HG02588 (cell line): ENCODE data around the gene PPM1L.
"Not testable (repeated sequence)": the region's sequence is repeated elsewhere in the genome, so short reads cannot be mapped to it uniquely, and the experiment has no call there.

Experiments used
- ATAC-seq: cut with Tn5 transposase; IDR thresholded peaks from one replicate; pipeline ENCODE4 v1.9.1; 2021; ENCODE audit warnings: mild to moderate bottlenecking, moderate library complexity; ENCODE audit not compliant: unreplicated experiment

The PPM1L gene

GRCh38 chr3:160973067-160973809 lies 217.2 kb downstream of the PPM1L start:
- ATAC-seq: no peak

DNA sequence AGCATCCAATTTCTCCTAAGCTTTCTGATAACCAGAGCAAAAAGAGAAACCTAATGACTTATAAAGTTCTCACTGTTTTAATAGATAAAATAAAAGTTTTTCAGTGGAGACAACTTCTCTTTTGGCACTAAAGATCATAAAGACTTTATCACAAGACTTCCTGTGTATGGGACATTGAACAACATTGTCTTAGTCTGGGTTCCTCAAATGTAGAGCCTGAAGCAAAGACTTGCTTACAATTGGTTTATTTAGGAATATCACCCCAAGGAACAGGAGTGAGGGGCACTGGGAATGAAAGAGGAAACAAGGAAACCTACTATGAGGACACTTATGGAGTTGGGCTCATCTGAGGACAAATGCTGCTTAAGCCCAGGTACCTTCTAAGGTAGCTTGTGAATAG lies 221.7 kb downstream of the PPM1L start:
- no peak for ATAC-seq

DNA sequence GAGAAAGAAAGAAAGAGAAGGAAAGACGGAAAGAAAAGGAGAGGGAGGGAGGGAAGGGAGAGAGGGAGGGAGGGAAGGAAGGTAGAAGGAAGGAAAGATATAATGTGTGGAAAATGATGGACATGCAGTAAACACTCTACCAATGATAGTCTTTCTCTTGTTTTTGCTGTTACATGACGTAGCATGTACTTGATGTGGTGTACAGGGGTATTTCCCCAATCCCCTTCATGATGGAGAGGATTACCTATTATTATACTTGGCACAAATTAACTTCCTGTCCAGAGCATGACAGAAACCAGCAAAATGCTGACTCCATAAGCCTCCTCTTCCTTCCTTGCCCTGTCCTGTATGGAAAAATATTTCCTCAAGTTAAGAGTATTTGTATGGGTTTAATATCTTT lies 224.7 kb downstream of the PPM1L start:
- ATAC-seq: no peak

GRCh38 chr3:160981217-160981938 lies 225.3 kb downstream of the PPM1L start:
- peak; percentile 75 for ATAC-seq

GRCh38 chr3:160982491-160982890 lies 226.5 kb downstream of the PPM1L start:
- ATAC-seq: no peak

GRCh38 chr3:160983900-160984299 lies 227.9 kb downstream of the PPM1L start:
- ATAC-seq: not testable (repeated sequence)

- no peak for ATAC-seq
These were observed 230.0 kb downstream of the PPM1L start for GRCh38 chr3:160986069-160986468.

DNA sequence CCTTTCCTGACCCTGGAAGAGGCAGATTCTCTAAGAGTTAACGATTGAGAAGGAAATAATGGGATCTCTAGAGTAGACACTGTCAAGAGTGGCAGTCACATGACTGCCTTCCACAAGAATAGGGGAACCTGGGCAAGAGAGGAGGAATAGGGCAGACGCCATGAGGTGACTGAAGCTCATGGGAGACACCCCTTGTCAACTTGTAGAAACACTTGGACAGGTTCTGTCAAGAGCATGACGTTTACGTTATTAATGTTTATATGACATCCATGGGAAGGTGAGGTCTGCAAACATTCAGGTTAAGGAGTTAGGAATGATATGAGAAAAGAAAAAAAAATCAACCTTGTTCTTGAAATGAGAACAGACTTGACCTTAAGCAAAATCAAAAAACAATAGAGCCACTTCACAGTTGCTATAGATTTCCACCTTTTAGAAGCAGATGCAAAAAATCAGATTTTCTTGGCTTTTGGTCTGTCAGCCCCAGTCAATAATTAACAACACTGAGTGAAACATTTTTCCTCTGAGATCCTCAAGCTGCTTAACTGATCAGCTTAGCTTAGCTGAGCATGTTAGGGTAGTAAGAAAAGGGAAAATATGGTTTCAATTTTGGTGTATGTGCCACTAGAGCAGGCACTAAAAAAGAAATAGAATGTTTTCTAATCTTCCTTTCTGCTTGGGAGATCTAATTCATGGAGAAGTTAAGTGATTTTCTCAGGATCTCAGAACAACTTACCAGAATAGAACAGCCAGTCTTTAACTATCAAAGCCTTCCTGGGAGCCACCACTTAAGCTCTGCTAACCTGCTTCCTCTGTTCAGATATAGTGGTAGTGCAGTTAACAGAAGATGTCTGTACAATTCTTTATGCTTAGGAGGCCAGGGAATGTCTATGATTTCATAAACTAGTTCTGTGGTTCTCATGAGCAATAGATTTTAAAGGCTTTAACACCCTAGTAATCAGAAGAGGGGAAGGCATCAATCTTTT lies 232.2 kb downstream of the PPM1L start:
- ATAC-seq: no peak

GRCh38 chr3:160990446-160990845 lies 234.4 kb downstream of the PPM1L start:
- ATAC-seq: no peak

DNA sequence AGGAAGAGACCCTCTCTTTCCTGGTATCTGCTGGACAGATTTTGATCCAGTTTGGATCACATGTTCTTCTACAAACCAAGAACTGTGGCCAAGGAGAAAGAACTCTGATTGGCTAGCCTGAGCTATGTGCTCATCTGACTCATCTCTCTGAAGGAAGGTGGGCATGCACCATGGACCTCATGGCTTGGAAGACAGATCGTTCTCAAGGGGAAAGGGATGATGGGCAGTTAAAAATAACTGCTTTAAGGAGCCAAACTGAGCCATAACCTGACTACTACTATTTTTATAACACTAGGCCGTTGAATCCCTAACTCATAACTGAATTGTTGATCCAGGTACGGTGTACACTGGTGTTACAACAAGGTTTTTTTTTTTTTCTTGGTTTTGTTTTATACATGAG lies 236.7 kb downstream of the PPM1L start:
- ATAC-seq: no peak

DNA sequence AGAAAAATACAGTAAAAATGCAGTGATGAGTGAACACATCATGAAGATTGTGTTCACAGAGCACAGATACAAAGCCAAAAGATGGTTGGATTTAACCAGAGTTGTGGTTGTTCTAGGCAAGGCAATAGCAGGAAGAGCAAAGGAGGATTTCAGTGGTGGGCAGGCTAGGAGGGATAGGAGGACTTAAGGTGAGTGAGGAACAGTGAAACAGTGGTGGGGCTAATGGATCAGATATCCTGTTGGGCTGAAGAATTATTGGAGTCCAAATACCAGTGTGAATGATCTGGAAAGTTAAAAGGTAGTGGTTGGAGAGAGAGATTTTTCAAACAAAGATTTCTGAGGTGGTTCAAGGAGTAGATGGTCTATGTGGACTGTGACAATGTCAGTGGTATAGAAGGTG lies 240.8 kb downstream of the PPM1L start:
- no peak for ATAC-seq

- ATAC-seq: no peak
These were observed 242.6 kb downstream of the PPM1L start for GRCh38 chr3:160998581-160998980.

DNA sequence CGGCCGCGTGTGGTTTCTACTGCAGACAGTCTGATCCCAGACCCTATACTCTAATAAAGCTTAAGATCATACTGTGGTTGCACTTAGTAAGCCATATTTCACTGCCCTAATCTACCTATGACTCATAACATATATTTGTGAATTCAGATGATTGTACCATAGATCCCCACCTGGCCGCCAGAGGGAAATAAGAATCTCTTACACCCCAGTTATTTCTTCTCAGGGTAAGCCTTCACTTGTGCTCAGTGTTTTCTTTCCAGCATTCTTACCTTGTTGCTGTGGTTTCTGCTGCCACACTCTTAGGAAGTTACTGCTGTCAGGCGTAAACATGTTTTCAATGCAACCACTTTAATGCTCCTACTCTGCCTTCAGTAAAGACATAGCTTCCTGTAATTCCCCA lies 243.2 kb downstream of the PPM1L start:
- ATAC-seq: no peak

DNA sequence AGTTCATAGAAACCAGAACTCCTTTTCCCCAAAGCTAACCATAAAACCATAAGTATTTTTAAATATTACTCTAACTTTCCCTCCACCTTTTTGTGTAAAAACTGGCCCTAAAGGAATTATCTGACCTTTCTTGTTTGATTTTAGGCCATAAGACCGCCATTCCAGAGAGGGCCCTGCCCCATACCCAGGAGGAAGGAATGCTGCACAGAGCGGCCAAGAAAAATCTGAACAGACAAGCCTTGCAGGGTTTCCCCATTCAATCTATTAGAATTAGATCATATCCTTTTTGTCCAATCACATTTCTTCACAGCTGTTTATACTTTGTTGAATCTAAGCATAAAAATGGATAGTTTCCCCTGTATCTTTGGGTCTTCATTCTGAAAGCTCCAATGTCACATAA lies 252.1 kb downstream of the PPM1L start:
- no peak for ATAC-seq

- not testable (repeated sequence) for ATAC-seq
These were observed 254.1 kb downstream of the PPM1L start for GRCh38 chr3:161010151-161010550.

DNA sequence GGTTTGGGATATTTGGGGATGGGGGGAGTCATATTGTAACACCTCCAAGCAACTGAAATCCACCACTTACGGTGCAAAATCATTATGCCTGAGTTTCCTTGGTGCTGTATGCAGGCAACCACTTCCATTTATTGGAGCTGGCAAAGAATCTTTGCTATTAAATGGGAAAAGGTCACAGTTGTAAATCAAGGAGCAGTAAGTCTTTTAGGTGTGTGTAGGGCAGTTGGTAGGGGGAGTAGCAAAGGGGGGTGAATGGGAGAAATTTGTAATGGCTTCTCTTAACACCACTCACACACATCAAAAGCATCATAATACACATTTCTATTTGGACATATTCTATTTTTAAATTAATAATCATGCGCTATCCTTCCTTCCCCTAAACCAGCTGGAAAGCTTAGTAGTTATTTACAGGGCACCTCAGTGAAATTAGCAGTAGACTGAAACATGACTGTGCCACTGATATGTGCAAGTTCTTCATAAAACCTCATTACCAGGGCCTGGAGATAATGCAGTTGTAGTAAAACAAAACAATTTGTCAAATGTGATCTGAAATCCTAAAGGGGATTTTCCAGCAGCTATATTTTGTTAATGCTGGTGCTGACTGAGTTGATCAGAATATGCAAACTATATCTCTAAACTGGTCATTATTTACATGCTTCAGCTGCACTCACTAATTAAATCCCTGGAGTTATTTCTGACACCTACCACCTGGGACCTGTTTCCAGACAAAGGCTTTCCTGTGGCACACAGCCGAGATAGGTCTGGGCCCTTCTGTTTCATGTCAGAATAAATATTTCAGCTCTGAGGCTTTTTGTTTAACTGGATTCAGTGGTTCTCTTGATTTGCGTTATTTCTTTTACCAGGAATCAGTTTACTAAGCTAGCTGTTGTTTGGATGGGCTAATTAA lies 259.1 kb downstream of the PPM1L start:
- no peak for ATAC-seq

GRCh38 chr3:161016417-161017313 lies 260.6 kb downstream of the PPM1L start:
- ATAC-seq: no peak

- no peak for ATAC-seq
These were observed 261.9 kb downstream of the PPM1L start for GRCh38 chr3:161017971-161018370.

- no peak for ATAC-seq
These were observed 264.2 kb downstream of the PPM1L start for GRCh38 chr3:161020256-161020655.
